ENCODE results near the gene BBIP1. TPM values are rescaled to one million over a fixed set of nuclear protein-coding genes. Genes with fewer than 3 reads are reported as not detected.

BBIP1 gene
- total RNA-seq, 1 experiment from 2014 or later, result 19.0 TPM

DNA sequence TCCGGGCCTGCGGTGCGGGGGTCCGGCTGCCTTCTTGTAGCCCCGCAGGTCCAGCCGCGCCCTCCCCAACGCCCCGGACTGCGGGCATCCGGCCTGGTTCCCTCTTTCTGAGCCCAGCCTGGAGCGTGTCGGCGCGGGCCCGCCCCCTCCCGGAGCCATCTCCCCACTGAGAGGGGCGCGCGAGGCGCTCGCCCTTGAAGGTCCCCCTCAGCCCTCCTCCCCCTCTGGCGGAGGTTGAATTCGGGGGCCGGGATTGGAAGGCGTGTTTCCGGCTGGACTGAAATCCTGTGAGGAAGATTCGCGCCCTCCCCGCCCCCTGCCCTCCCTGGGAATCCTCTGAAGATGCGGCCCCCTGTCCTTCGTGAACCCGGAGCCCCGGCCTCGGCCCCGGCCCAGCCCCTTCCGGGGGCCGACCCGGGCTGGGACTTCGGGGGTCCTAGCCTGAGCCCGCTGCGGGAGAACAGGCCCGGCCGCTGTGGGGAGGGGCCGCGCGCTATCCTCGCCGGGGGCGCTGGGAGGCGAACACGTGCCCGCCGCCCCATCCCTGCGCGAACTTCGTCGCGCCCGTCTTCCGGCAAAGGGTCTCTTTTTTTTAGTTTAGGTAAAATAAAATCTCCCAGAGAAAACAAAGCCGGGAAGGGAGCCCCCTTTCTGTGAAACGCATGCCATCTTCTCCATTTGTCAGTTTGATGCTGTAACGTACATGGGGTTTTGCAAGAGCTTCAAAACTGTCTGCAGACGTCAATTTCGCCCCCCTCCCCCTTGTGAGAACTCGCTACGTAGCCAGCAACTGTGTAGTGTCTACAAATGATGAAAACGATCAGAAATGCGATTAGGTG is 46.6 kb downstream of the BBIP1 start:
- Mint-ChIP-seq H3K27ac (peak overlapping the region; percentile 94), H3K36me3 (no peaks in the 10 kb centered on the region), H3K4me1 (peaks cover 29% of the 10 kb centered on the region), H3K9me3 (no peaks in the 10 kb centered on the region), H3K27me3 (ENCODE audit: low read depth) (no peaks in the 10 kb centered on the region), H3K4me3 (peak overlapping the region; percentile 82)
- POLR2A ChIA-PET, result interaction anchor here (0.6 to 1.7 kb wide), 10 partner anchors 8 to 567 kb away, joined by 3 to 10 read pairs (median 4); partner anchors contain the start of genes BBIP1 and SHOC2
- peak; percentile 83 for DNase-seq (ENCODE audit: low spot score)
- CTCF ChIA-PET, result interaction anchor here (0.9 to 1.4 kb wide), 5 partner anchors 22 to 68 kb away, joined by 3 to 8 read pairs (median 4); partner anchors contain the start of genes BBIP1 and SHOC2
- peak; percentile 61 for ATAC-seq
- TF ChIP-seq, protein P1, sequence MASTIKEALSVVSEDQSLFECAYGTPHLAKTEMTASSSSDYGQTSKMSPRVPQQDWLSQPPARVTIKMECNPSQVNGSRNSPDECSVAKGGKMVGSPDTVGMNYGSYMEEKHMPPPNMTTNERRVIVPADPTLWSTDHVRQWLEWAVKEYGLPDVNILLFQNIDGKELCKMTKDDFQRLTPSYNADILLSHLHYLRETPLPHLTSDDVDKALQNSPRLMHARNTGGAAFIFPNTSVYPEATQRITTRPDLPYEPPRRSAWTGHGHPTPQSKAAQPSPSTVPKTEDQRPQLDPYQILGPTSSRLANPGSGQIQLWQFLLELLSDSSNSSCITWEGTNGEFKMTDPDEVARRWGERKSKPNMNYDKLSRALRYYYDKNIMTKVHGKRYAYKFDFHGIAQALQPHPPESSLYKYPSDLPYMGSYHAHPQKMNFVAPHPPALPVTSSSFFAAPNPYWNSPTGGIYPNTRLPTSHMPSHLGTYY (CRISPR knock-in tag; IDR thresholded peaks at IDR 0.05), result no peak
- TF ChIP-seq ETV6 (CRISPR knock-in tag; IDR thresholded peaks at IDR 0.05) (no peak), SMAD4 (CRISPR knock-in tag; IDR thresholded peaks at IDR 0.05) (no peak), GABPB1 (CRISPR knock-in tag; IDR thresholded peaks at IDR 0.05) (peak; percentile 21; the same call in 1 of the 2 replicates), CREB1 (CRISPR knock-in tag; IDR thresholded peaks at IDR 0.05) (no peak), ZNF425 (CRISPR knock-in tag; conservative IDR thresholded peaks at IDR 0.05) (no peak), ZNF512 (CRISPR knock-in tag; IDR thresholded peaks at IDR 0.05; ENCODE audit: borderline replicate concordance) (no peak), FOXP1 (CRISPR knock-in tag; IDR thresholded peaks at IDR 0.05; ENCODE audit: borderline replicate concordance) (no peak; the same call in 1 of the 2 replicates), CTCF (IDR thresholded peaks at IDR 0.05) (no peak), ZNF671 (CRISPR knock-in tag; IDR thresholded peaks at IDR 0.05) (no peak), FOXP4 (CRISPR knock-in tag; IDR thresholded peaks at IDR 0.05) (peak; percentile 58; the same call in 1 of the 2 replicates), ELF4 (CRISPR knock-in tag; IDR thresholded peaks at IDR 0.05; ENCODE audit: low read depth) (no peak), TEAD1 (CRISPR knock-in tag; IDR thresholded peaks at IDR 0.05) (no peak; the same call in 1 of the 2 replicates), MXD4 (CRISPR knock-in tag; IDR thresholded peaks at IDR 0.05; ENCODE audit: borderline replicate concordance) (no peak), GRHL2 (CRISPR knock-in tag; IDR thresholded peaks at IDR 0.05; ENCODE audit: insufficient replicate concordance, severe bottlenecking) (no peak), JUN (CRISPR knock-in tag; IDR thresholded peaks at IDR 0.05) (no peak), PRRX2 (CRISPR knock-in tag; IDR thresholded peaks at IDR 0.05) (no peak)
- TF ChIP-seq, protein P2, sequence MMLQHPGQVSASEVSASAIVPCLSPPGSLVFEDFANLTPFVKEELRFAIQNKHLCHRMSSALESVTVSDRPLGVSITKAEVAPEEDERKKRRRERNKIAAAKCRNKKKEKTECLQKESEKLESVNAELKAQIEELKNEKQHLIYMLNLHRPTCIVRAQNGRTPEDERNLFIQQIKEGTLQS (CRISPR knock-in tag; conservative IDR thresholded peaks at IDR 0.05), result no peak
- TF ChIP-seq, protein P3, sequence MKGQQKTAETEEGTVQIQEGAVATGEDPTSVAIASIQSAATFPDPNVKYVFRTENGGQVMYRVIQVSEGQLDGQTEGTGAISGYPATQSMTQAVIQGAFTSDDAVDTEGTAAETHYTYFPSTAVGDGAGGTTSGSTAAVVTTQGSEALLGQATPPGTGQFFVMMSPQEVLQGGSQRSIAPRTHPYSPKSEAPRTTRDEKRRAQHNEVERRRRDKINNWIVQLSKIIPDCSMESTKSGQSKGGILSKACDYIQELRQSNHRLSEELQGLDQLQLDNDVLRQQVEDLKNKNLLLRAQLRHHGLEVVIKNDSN (CRISPR knock-in tag; IDR thresholded peaks at IDR 0.05), result peak; percentile 73
- TF ChIP-seq, protein P4, sequence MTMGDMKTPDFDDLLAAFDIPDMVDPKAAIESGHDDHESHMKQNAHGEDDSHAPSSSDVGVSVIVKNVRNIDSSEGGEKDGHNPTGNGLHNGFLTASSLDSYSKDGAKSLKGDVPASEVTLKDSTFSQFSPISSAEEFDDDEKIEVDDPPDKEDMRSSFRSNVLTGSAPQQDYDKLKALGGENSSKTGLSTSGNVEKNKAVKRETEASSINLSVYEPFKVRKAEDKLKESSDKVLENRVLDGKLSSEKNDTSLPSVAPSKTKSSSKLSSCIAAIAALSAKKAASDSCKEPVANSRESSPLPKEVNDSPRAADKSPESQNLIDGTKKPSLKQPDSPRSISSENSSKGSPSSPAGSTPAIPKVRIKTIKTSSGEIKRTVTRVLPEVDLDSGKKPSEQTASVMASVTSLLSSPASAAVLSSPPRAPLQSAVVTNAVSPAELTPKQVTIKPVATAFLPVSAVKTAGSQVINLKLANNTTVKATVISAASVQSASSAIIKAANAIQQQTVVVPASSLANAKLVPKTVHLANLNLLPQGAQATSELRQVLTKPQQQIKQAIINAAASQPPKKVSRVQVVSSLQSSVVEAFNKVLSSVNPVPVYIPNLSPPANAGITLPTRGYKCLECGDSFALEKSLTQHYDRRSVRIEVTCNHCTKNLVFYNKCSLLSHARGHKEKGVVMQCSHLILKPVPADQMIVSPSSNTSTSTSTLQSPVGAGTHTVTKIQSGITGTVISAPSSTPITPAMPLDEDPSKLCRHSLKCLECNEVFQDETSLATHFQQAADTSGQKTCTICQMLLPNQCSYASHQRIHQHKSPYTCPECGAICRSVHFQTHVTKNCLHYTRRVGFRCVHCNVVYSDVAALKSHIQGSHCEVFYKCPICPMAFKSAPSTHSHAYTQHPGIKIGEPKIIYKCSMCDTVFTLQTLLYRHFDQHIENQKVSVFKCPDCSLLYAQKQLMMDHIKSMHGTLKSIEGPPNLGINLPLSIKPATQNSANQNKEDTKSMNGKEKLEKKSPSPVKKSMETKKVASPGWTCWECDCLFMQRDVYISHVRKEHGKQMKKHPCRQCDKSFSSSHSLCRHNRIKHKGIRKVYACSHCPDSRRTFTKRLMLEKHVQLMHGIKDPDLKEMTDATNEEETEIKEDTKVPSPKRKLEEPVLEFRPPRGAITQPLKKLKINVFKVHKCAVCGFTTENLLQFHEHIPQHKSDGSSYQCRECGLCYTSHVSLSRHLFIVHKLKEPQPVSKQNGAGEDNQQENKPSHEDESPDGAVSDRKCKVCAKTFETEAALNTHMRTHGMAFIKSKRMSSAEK (CRISPR knock-in tag; IDR thresholded peaks at IDR 0.05; ENCODE audit: borderline replicate concordance), result no peak
